ENCODE results near the gene SPRR3.
A peak's percentile ranks its signal among the peaks of the same experiment; 100 is the strongest.

The SPRR3 gene

GRCh38 chr1:152972196-152972886 is 29.2 kb upstream of the SPRR3 start:
- Mint-ChIP-seq H3K4me3 (no peak overlapping the region), H3K36me3 (no peaks in the 10 kb centered on the region), H3K9me3 (no peaks in the 10 kb centered on the region), H3K4me1 (no peaks in the 10 kb centered on the region), H3K27ac (no peak overlapping the region), H3K27me3 (peaks cover 29% of the 10 kb centered on the region)
- no peak for ATAC-seq

- H3K4me3 Mint-ChIP-seq = no peak overlapping the region
- no peaks in the 10 kb centered on the region for H3K9me3 Mint-ChIP-seq
- ATAC-seq = no peak
- H3K4me1 Mint-ChIP-seq = no peaks in the 10 kb centered on the region
- H3K27ac Mint-ChIP-seq = no peak overlapping the region
- H3K36me3 Mint-ChIP-seq = no peaks in the 10 kb centered on the region
- H3K27me3 Mint-ChIP-seq = peaks cover 41% of the 10 kb centered on the region
These were observed 24.9 kb upstream of the SPRR3 start for GRCh38 chr1:152976688-152977087.

- Mint-ChIP-seq H3K27me3 (peaks cover 41% of the 10 kb centered on the region), H3K4me1 (no peaks in the 10 kb centered on the region), H3K27ac (no peak overlapping the region), H3K36me3 (no peaks in the 10 kb centered on the region), H3K4me3 (no peak overlapping the region), H3K9me3 (no peaks in the 10 kb centered on the region)
- ATAC-seq = no peak
These were observed 23.9 kb upstream of the SPRR3 start for GRCh38 chr1:152977614-152978013.

- Mint-ChIP-seq H3K27me3 (peaks cover 50% of the 10 kb centered on the region), H3K4me3 (no peak overlapping the region), H3K9me3 (no peaks in the 10 kb centered on the region), H3K4me1 (no peaks in the 10 kb centered on the region), H3K27ac (no peak overlapping the region), H3K36me3 (no peaks in the 10 kb centered on the region)
- no peak for ATAC-seq
These were observed 20.9 kb upstream of the SPRR3 start for GRCh38 chr1:152980676-152981075.

- Mint-ChIP-seq H3K4me3 (no peak overlapping the region), H3K9me3 (peaks cover 2% of the 10 kb centered on the region), H3K4me1 (no peaks in the 10 kb centered on the region), H3K36me3 (no peaks in the 10 kb centered on the region), H3K27me3 (peaks cover 50% of the 10 kb centered on the region), H3K27ac (no peak overlapping the region)
- ATAC-seq = peak; percentile 11
These were observed 20.2 kb upstream of the SPRR3 start for GRCh38 chr1:152981146-152981871.

- H3K4me1 Mint-ChIP-seq = no peaks in the 10 kb centered on the region
- no peak overlapping the region for H3K27ac Mint-ChIP-seq
- H3K27me3 Mint-ChIP-seq = peaks cover 53% of the 10 kb centered on the region
- ATAC-seq = no peak
- H3K4me3 Mint-ChIP-seq = no peak overlapping the region
- H3K9me3 Mint-ChIP-seq = peaks cover 4% of the 10 kb centered on the region
- H3K36me3 Mint-ChIP-seq = no peaks in the 10 kb centered on the region
These were observed 19.5 kb upstream of the SPRR3 start for GRCh38 chr1:152982076-152982475.

- peaks cover 4% of the 10 kb centered on the region for H3K9me3 Mint-ChIP-seq
- H3K4me3 Mint-ChIP-seq = no peak overlapping the region
- no peaks in the 10 kb centered on the region for H3K4me1 Mint-ChIP-seq
- H3K27me3 Mint-ChIP-seq = peaks cover 57% of the 10 kb centered on the region
- no peak for ATAC-seq
- H3K36me3 Mint-ChIP-seq = no peaks in the 10 kb centered on the region
- H3K27ac Mint-ChIP-seq = no peak overlapping the region
These were observed 18.3 kb upstream of the SPRR3 start for GRCh38 chr1:152983234-152983633.

- H3K36me3 Mint-ChIP-seq = no peaks in the 10 kb centered on the region
- H3K27ac Mint-ChIP-seq = no peak within 1 kb of the TSS
- H3K4me3 Mint-ChIP-seq = no peak within 1 kb of the TSS
- no peak for ATAC-seq
- H3K27me3 Mint-ChIP-seq = peaks cover 62% of the 10 kb centered on the region
- H3K4me1 Mint-ChIP-seq = no peaks in the 10 kb centered on the region
- H3K9me3 Mint-ChIP-seq = peaks cover 4% of the 10 kb centered on the region
These were observed 17.8 kb upstream of the SPRR3 start, which contains the start of gene SPRR1A for GRCh38 chr1:152983743-152984142. Gene SPRR1A, plus strand, starts transcription at chr1:152984081. Its CDS starts 1,150 bp downstream, at chr1:152985231.

- Mint-ChIP-seq H3K4me3 (no peak overlapping the region), H3K27me3 (peaks cover 43% of the 10 kb centered on the region), H3K4me1 (no peaks in the 10 kb centered on the region), H3K36me3 (no peaks in the 10 kb centered on the region), H3K27ac (no peak overlapping the region), H3K9me3 (peaks cover 4% of the 10 kb centered on the region)
- no peak for ATAC-seq
These were observed 15.0 kb upstream of the SPRR3 start for GRCh38 chr1:152986578-152986977.

GRCh38 chr1:152993186-152993585 is 8.4 kb upstream of the SPRR3 start:
- peaks cover 7% of the 10 kb centered on the region for H3K9me3 Mint-ChIP-seq
- no peaks in the 10 kb centered on the region for H3K36me3 Mint-ChIP-seq
- no peaks in the 10 kb centered on the region for H3K4me1 Mint-ChIP-seq
- no peak overlapping the region for H3K4me3 Mint-ChIP-seq
- H3K27ac Mint-ChIP-seq = no peak overlapping the region
- ATAC-seq = no peak
- H3K27me3 Mint-ChIP-seq = peaks cover 20% of the 10 kb centered on the region

GRCh38 chr1:152995842-152996241 is 5.7 kb upstream of the SPRR3 start:
- ATAC-seq = no peak
- Mint-ChIP-seq H3K4me1 (no peaks in the 10 kb centered on the region), H3K27ac (no peak overlapping the region), H3K36me3 (no peaks in the 10 kb centered on the region), H3K27me3 (peaks cover 30% of the 10 kb centered on the region), H3K9me3 (peaks cover 7% of the 10 kb centered on the region), H3K4me3 (no peak overlapping the region)

- Mint-ChIP-seq H3K27me3 (peaks cover 32% of the 10 kb centered on the region), H3K4me3 (no peak overlapping the region), H3K9me3 (peaks cover 7% of the 10 kb centered on the region), H3K4me1 (no peaks in the 10 kb centered on the region), H3K27ac (no peak overlapping the region), H3K36me3 (no peaks in the 10 kb centered on the region)
- ATAC-seq = no peak
These were observed 4.7 kb upstream of the SPRR3 start for GRCh38 chr1:152996633-152997400.

GRCh38 chr1:152997901-152998300 is 3.6 kb upstream of the SPRR3 start:
- Mint-ChIP-seq H3K36me3 (no peaks in the 10 kb centered on the region), H3K4me3 (no peak overlapping the region), H3K4me1 (no peaks in the 10 kb centered on the region), H3K27me3 (peaks cover 32% of the 10 kb centered on the region), H3K27ac (no peak overlapping the region), H3K9me3 (peaks cover 7% of the 10 kb centered on the region)
- no peak for ATAC-seq

GRCh38 chr1:152998476-152998875 is 3.1 kb upstream of the SPRR3 start:
- peaks cover 7% of the 10 kb centered on the region for H3K9me3 Mint-ChIP-seq

GRCh38 chr1:152999818-153000217 is 1.7 kb upstream of the SPRR3 start:
- Mint-ChIP-seq H3K9me3 (peaks cover 11% of the 10 kb centered on the region), H3K27ac (no peak overlapping the region), H3K4me3 (no peak overlapping the region), H3K4me1 (no peaks in the 10 kb centered on the region), H3K27me3 (peaks cover 31% of the 10 kb centered on the region), H3K36me3 (no peaks in the 10 kb centered on the region)
- ATAC-seq = no peak

More at GRCh38 chr1:152998476-152998875, 3.1 kb upstream of the SPRR3 start:
- no peak overlapping the region for H3K4me3 Mint-ChIP-seq
- no peaks in the 10 kb centered on the region for H3K36me3 Mint-ChIP-seq
- no peak for ATAC-seq
- peaks cover 32% of the 10 kb centered on the region for H3K27me3 Mint-ChIP-seq
- no peaks in the 10 kb centered on the region for H3K4me1 Mint-ChIP-seq
- no peak overlapping the region for H3K27ac Mint-ChIP-seq

All from stimulated activated memory B cell treated with anti-CD40 and anti-IgM and Interleukin-4, amounts not matched to agents 10 μg/mL and 1 μg/mL and 100 μg/mL, for 72 hours (primary cell).